ENCODE results near the gene COL8A1. TPM values are rescaled to one million over a fixed set of nuclear protein-coding genes. Genes with fewer than 3 reads are reported as not detected.

COL8A1 gene
- total RNA-seq, 2 donors from 2014 or later = 0.10 TPM; not detected in 1

DNA sequence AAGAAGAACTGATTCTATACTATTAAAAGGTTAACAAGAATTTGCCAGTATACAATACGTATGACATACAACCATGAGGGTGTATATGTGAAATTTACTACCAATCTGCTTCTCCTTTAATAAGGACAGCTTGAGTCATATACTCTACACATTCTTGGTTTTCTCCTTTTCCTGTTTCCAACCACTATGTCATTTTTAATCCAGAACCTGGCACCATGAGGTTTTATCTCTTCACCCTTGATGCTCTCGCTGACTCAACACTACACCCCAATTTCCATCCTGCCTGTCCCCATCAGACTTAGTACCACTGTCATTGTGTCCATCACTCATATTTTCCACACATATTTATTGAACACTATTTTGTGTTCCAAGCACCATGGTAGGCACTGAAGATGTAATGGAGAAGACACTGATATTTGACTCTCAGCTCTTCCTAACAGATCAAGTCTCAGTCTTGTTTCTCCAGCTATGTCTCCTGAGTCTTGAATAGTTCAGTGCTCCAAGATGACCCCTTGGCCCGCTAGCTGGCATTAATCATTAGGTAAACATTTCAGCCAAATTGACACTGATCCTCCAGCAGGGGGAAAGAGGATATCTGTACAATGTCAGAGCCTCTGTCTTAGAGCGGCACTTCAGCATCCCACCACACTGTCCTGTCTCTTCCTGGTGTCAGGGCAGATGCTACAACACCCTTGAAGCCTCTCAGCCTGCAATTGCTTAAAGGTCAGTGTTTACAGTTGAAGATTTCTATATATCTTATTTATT is 11.2 kb upstream of the COL8A1 start:
- H3K27ac Mint-ChIP-seq = no peak overlapping the region
- no peak overlapping the region for H3K4me3 Mint-ChIP-seq
- H3K36me3 Mint-ChIP-seq = no peaks in the 10 kb centered on the region
- H3K4me1 Mint-ChIP-seq (ENCODE audit: low read depth in 2 of 2) = no peaks in the 10 kb centered on the region
- DNase-seq (ENCODE audit: low spot score) = no peak
- no peaks in the 10 kb centered on the region for H3K27me3 Mint-ChIP-seq
- no peak for ATAC-seq
- peaks cover 3% of the 10 kb centered on the region for H3K9me3 Mint-ChIP-seq

DNA sequence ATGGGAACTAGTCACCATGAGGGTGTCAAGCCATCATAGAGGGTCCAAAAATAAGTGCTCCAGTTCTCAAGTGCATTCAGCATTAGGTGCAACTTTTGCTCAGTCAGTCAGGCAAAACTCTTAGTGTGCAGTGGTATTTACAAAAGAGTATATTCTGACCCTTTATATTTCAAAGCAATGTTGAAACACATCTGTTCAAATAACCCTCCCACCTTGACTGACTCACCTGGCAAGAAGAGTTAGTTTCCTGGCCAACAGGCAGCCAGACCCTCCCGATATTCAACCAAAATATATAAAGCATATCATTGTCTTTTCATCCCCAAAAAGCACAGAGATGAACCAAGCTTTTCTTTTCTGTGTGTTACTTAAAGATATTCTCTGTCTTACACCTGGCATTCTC is 7.6 kb upstream of the COL8A1 start:
- Mint-ChIP-seq H3K27ac (no peak overlapping the region), H3K9me3 (peaks cover 3% of the 10 kb centered on the region), H3K4me1 (ENCODE audit: low read depth in 2 of 2) (no peaks in the 10 kb centered on the region), H3K27me3 (peaks cover 5 to 12% of the 10 kb centered on the region in 2 donors), H3K36me3 (no peaks in the 10 kb centered on the region), H3K4me3 (no peak overlapping the region)
- ATAC-seq = no peak
- DNase-seq (ENCODE audit: low spot score) = no peak

DNA sequence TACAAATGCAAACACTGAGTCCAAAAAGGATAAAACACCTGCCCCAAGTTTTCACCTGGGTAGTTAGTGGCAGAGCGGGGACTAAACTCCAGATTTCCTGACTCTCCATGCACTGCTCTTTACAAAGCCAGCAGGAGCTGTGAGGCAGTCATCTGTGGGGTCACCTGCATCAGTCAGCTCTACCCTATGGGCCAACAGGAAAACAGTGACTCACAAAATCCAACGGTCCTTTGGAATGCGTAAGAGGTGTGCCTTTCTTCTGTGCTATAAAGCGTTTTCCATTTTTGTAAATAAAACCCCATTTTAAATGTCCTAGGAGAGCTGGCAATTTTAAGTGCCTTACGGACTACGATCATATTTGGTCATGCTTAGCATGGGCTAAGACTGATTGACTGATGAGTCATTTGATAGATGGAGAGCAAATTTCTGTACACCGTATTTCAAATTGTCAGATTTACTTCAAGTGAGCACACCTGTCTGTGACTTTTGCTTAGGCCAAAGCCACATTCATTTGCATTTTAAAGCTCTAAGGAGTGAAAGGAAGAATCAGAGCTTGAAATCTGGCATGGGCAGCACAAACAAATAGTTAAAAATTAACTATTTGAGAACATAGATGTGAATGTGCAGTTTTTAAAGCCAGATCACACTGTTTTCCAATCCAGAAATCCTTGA is 4.4 kb upstream of the COL8A1 start:
- no peak overlapping the region for H3K27ac Mint-ChIP-seq
- DNase-seq (ENCODE audit: low spot score) = no peak
- H3K36me3 Mint-ChIP-seq = peaks cover 9% of the 10 kb centered on the region
- H3K4me1 Mint-ChIP-seq (ENCODE audit: low read depth in 2 of 2) = peaks cover 0 to 2% of the 10 kb centered on the region in 2 donors
- H3K27me3 Mint-ChIP-seq = peaks cover 26 to 40% of the 10 kb centered on the region in 2 donors
- ATAC-seq = no peak
- H3K4me3 Mint-ChIP-seq = no peak overlapping the region
- peaks cover 3% of the 10 kb centered on the region for H3K9me3 Mint-ChIP-seq

DNA sequence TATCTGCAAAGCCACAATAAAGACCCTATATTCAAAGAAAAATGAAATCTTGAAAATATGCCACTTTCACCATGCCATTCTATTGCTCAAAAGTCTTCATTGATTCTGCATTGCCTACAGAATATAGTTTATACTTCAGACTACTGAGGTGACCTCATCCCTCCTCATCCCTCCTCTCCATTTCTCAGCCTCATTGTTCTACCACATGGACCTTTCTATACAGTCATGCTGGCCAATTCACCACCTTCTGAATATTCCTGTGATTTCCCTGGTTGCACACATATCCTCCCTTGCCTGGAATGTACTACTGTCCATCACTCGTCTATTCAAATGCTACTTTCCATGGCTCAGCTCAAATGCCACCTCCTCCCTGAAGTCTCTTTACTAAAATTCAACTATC is 3.5 kb upstream of the COL8A1 start:
- peaks cover 29 to 44% of the 10 kb centered on the region in 2 donors for H3K27me3 Mint-ChIP-seq
- no peak for DNase-seq (ENCODE audit: low spot score)
- ATAC-seq = no peak
- no peak overlapping the region for H3K27ac Mint-ChIP-seq
- H3K4me3 Mint-ChIP-seq = no peak overlapping the region
- peaks cover 9% of the 10 kb centered on the region for H3K36me3 Mint-ChIP-seq
- peaks cover 0 to 2% of the 10 kb centered on the region in 2 donors for H3K4me1 Mint-ChIP-seq (ENCODE audit: low read depth in 2 of 2)
- H3K9me3 Mint-ChIP-seq = peaks cover 3% of the 10 kb centered on the region

DNA sequence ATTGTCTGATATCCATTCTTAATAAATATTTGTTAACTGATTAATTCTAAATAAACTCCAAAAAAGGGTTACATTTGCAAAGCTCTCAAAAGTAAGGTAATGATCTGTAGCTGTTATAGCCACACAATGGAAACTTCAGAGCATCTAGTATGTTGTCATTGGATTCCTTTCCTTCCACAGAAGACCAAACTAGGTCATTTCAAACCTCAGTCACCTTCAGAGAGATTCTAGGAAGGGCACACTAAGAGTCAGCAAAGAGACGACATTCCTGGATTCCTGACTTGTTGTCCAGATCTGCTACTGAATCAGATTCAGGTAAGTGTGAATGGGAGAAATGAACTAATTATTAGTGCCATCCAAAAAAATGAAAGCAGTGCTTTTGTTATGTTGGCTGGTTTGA is 3.0 kb upstream of the COL8A1 start:
- Mint-ChIP-seq H3K9me3 (peaks cover 3% of the 10 kb centered on the region), H3K36me3 (peaks cover 9% of the 10 kb centered on the region), H3K27ac (no peak overlapping the region), H3K4me3 (no peak overlapping the region), H3K4me1 (ENCODE audit: low read depth in 2 of 2) (peaks cover 0 to 2% of the 10 kb centered on the region in 2 donors), H3K27me3 (peaks cover 30 to 47% of the 10 kb centered on the region in 2 donors)
- ATAC-seq = no peak
- DNase-seq (ENCODE audit: low spot score) = no peak

DNA sequence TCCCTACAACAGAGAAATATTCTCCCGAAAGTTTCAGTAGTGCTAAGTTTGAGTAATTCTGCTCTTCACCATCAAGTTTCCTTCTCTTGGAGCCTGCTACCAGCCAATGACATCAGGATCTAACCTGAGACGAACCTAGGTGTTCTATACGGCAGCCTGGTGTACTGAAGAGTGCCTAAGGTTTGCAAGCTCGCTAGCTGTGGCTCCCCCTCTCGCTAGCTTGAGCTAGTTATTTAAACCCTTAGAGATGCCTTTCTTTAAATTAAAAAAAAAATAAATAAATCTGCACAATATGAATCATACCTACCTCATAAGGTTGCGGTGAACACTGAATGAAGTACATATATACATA is 1.4 kb upstream of the COL8A1 start:
- Mint-ChIP-seq H3K4me1 (ENCODE audit: low read depth in 2 of 2) (peaks cover 0 to 2% of the 10 kb centered on the region in 2 donors), H3K36me3 (peaks cover 9% of the 10 kb centered on the region), H3K27me3 (peaks cover 35 to 63% of the 10 kb centered on the region in 2 donors), H3K9me3 (peaks cover 2% of the 10 kb centered on the region), H3K27ac (no peak overlapping the region), H3K4me3 (no peak overlapping the region)
- DNase-seq (ENCODE audit: low spot score) (no peak), ATAC-seq (no peak)

DNA sequence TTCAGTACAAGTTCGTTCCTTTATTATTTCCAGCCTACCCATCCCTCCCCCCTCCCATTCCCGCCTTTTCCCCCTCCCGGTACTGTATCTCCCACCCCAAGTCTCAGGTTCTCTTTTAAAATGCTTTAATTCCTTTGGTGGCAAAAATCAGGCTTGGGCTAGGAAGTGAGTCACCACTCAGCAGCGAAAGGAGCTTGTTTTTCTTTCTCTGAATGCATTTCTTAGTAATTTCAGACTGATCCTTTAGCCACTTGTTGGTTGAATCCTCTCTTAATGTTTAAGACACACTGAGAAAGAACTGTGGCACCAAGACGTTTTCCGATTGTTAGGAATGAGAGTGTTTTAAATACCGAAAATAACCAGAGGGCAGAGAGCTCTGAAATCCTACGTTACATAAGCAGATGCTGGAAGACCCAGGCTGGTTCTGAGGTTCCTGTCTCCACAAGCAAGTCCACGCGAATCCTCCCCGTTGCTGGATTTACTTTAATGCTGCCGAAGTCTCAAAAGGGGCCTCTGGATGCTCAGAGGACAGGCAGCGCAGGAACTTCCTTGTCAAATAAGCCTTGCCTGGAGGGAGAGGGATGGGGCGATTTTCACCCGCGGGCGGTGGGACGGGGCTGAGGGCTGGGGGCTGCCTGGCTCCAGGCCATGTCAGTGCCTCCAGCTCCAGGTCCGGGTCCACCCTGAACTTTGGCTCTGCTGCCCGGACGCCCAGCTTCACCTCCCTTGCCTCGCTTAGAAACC is 854 bp upstream of the COL8A1 start:
- ATAC-seq (no peak), DNase-seq (ENCODE audit: low spot score) (no peak)
- Mint-ChIP-seq H3K4me3 (peak overlapping the region; percentile 1), H3K9me3 (no peaks in the 10 kb centered on the region), H3K36me3 (peaks cover 9% of the 10 kb centered on the region), H3K4me1 (ENCODE audit: low read depth in 2 of 2) (peaks cover 0 to 2% of the 10 kb centered on the region in 2 donors), H3K27ac (no peak overlapping the region), H3K27me3 (peaks cover 35 to 63% of the 10 kb centered on the region in 2 donors)

DNA sequence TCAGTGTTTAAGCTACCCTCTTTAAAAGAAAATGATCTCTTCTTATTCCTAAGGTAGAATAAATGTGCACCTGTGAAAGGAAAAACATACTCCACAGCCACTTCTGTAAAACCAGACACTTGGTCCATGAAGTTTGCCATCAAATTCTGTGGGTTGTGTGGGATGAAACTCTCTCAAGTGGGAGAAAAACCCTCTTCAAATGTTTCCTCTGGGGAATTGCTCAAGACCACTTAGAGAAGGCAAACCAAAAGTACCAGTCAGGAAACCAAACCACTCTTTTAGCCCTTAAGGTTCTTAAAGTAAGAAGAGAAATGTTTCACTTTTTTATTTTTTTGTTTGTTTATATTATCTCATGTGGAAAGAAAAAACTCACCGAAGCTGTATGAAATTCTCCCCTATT is 1.2 kb downstream of the COL8A1 start:
- Mint-ChIP-seq H3K36me3 (peaks cover 9% of the 10 kb centered on the region), H3K27ac (no peak overlapping the region), H3K9me3 (no peaks in the 10 kb centered on the region), H3K4me1 (ENCODE audit: low read depth in 2 of 2) (peaks cover 0 to 2% of the 10 kb centered on the region in 2 donors), H3K27me3 (peaks cover 33 to 63% of the 10 kb centered on the region in 2 donors), H3K4me3 (no peak overlapping the region)
- DNase-seq (ENCODE audit: low spot score) (no peak), ATAC-seq (no peak)

DNA sequence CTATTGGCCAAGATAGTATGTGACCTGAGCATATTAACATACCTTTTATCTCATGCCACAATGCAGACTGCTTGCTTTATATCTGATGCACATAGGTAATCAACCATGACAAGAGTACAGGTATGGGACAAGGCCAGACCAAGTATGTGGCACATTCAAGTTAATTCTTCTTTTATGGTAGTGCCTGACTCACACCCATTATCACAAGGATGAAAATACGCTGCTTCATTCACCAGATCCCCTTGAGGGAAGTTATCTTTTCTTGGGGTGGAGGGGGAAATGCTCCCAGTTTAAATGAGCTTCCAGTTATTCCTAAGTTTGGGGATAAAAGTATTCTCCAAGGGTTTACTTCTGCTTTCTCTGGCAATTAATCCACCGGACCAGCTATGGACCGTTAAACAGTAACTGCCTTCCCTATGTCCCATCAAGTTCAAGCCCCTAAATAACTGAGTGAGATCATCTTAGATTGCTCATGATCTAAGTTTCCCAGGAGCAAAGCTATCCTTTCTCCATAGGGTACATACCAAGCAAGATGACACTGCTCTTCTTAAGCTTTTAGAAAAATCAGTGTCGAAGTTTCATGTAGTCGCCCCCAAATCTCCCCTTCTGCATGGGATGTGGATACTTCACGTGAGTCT is 1.9 kb downstream of the COL8A1 start:
- Mint-ChIP-seq H3K36me3 (peaks cover 9% of the 10 kb centered on the region), H3K4me3 (no peak overlapping the region), H3K4me1 (ENCODE audit: low read depth in 2 of 2) (peaks cover 0 to 2% of the 10 kb centered on the region in 2 donors), H3K27ac (no peak overlapping the region), H3K27me3 (peaks cover 30 to 56% of the 10 kb centered on the region in 2 donors), H3K9me3 (peaks cover 3% of the 10 kb centered on the region)
- DNase-seq (ENCODE audit: low spot score) = no peak
- ATAC-seq = no peak

DNA sequence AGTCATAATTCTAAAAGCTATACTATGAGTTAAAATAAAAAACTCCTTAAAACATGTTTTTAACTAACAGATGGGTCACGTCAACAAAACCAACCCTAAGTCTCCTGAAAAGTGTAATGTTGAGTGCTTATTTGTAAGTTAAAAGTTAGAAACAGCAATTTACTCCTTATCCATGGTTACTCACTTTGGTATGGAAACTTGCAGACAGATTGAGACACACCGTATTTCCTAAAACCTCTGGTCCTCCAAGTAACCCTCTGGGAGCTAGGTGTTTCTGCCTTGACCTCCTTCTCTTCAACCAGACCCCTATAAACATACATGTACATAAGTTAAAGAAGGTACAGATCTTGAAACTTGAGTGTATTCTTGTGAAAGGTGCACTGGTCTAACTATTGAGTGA is 3.1 kb downstream of the COL8A1 start:
- Mint-ChIP-seq H3K27me3 (peaks cover 26 to 47% of the 10 kb centered on the region in 2 donors), H3K27ac (no peak overlapping the region), H3K36me3 (peaks cover 9% of the 10 kb centered on the region), H3K9me3 (peaks cover 3% of the 10 kb centered on the region), H3K4me1 (ENCODE audit: low read depth in 2 of 2) (peaks cover 0 to 2% of the 10 kb centered on the region in 2 donors), H3K4me3 (no peak overlapping the region)
- DNase-seq (ENCODE audit: low spot score) (no peak), ATAC-seq (no peak)

DNA sequence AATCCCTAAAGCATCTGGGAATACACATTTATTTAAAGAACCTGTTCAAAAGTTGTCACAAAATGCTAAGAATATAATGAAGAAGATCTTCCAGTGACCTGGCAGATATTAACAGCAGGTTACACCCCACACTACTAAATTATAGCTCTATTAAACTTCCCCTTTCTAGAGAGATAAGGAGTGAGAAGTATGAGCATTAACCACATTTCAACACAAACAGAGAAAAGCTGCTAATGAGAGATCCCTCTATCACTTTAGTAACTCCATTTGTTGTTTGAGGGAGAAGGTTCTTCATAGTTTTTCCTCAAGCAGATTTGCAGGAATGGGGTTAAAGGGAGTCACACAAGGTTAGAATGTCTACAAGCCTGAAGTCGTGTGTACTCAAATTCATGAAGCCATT is 3.6 kb downstream of the COL8A1 start:
- Mint-ChIP-seq H3K4me1 (ENCODE audit: low read depth in 2 of 2) (peaks cover 0 to 2% of the 10 kb centered on the region in 2 donors), H3K9me3 (peaks cover 3% of the 10 kb centered on the region), H3K4me3 (no peak overlapping the region), H3K36me3 (peaks cover 9% of the 10 kb centered on the region), H3K27me3 (peaks cover 26 to 44% of the 10 kb centered on the region in 2 donors), H3K27ac (no peak overlapping the region)
- DNase-seq (ENCODE audit: low spot score) (no peak), ATAC-seq (no peak)

DNA sequence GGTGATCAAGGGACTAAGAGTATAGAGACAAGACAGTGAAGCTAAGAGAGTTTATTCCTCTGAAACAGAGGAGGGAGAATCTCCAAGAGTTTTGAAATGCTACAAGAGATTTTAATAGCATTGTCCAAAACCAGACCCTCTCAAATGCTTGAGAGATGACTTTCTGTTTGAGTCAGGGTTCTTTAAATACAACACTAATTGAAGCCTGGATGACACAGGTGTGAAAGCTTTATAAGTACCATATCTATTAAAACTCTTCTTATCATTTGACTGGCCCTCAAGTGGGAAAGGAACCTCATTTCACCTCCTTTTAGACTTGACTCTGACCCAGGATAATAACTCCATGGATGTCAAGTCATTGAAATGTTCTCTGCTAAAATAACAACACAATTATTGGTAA is 5.6 kb downstream of the COL8A1 start:
- Mint-ChIP-seq H3K4me1 (ENCODE audit: low read depth in 2 of 2) (no peaks in the 10 kb centered on the region), H3K36me3 (no peaks in the 10 kb centered on the region), H3K27ac (no peak overlapping the region), H3K27me3 (peaks cover 9 to 24% of the 10 kb centered on the region in 2 donors), H3K4me3 (no peak overlapping the region), H3K9me3 (peaks cover 3% of the 10 kb centered on the region)
- DNase-seq (ENCODE audit: low spot score) (no peak), ATAC-seq (no peak)

DNA sequence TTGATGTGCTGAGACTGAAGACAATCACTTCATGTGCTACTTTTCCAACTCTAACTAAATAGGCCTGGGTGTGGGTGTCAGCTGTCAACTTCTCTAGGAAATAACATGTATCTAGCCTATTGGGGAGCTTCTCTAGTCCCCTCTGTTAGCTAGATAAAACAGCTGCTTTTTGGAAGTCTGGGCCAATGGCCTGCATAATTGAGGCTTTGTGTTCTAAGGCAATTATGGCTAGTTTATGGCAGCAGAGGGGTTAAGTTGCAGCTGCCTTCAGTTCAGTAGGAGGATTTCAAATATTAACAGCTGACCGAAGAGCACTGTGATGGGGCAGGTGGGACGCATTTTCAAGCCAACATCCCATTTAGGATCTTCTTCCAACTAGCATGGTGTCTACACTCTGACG is 6.4 kb downstream of the COL8A1 start:
- no peak overlapping the region for H3K27ac Mint-ChIP-seq
- H3K27me3 Mint-ChIP-seq = peaks cover 6 to 21% of the 10 kb centered on the region in 2 donors

More for the DNA sequence above, 6.4 kb downstream of the COL8A1 start:
- Mint-ChIP-seq H3K9me3 (peaks cover 3% of the 10 kb centered on the region), H3K4me3 (no peak overlapping the region), H3K4me1 (ENCODE audit: low read depth in 2 of 2) (no peaks in the 10 kb centered on the region), H3K36me3 (no peaks in the 10 kb centered on the region)
- ATAC-seq (no peak), DNase-seq (ENCODE audit: low spot score) (no peak)

Measured in natural killer cell treated with Interleukin-12 subunit alpha and Interleukin-12 subunit beta and Interleukin-15 and Interleukin-18, amount 100 ng/mL, for 72 hours (primary cell).